ENCODE data around the gene NLGN4X.

- TF ChIP-seq CTCF (conservative IDR thresholded peaks at IDR 0.05; ENCODE audit: low read depth, low read length) (no peak), EZH2 (IDR thresholded peaks at IDR 0.05; ENCODE audit: borderline replicate concordance, low read depth, low read length, poor library complexity, severe bottlenecking) (no peak)
Measured at GRCh38 chrX:6169407-6169806, 59.3 kb downstream of the NLGN4X start.
